Esophagus muscularis mucosa (tissue), 4 donors: Measurements from ENCODE around the gene RNF157. TPM values are rescaled to one million over a fixed set of nuclear protein-coding genes. Genes with fewer than 3 reads are reported as not detected.

Source experiments
- DNase-seq: peaks from one replicate; pipeline ENCODE4 v3.0.0-alpha.2; 2017; ENCODE audit errors: extremely low spot score
- H3K27ac ChIP-seq, 4 donors: fragments of 200-600 bp; sonication (generic); replicated peaks in 1 of 4; 1 replicate in 3 of 4; 2 replicates in 1 of 4; pipeline ENCODE4 v1.5.1; 2016 to 2019; ENCODE audit warnings: mild to moderate bottlenecking in 1 of 4
- H3K27me3 ChIP-seq, 4 donors: fragments of 200-600 bp; sonication (generic); one replicate each; pipeline versions ENCODE4 v1.5.1 to v1.6.0; 2016 to 2019
- H3K36me3 ChIP-seq, 4 donors: fragments of 200-600 bp; sonication (generic); one replicate each; pipeline ENCODE4 v1.5.1; 2016 to 2019
- H3K4me1 ChIP-seq, 4 donors: fragments of 200-600 bp; sonication (generic); one replicate each; pipeline ENCODE4 v1.5.1; 2016 to 2019
- H3K4me3 ChIP-seq, 4 donors: fragments of 200-600 bp; sonication (generic); 1 replicate in 2 of 4; 2 replicates in 2 of 4; pipeline ENCODE4 v1.5.1; 2016 to 2019; ENCODE audit warnings: mild to moderate bottlenecking in 4 of 4, moderate library complexity in 1 of 4
- H3K9me3 ChIP-seq, 4 donors: fragments of 200-600 bp; sonication (generic); 1 replicate in 3 of 4; 2 replicates in 1 of 4; pipeline ENCODE4 v1.5.1; 2016 to 2019
- CTCF ChIP-seq, 3 experiments: fragments of 200-600 bp in 2 of 3; fragments of 450-650 bp in 1 of 3; sonication (generic) in 2 of 3; IDR thresholded peaks; one replicate each; pipeline ENCODE4 v1.5.1; 2017 to 2019; ENCODE audit warnings: antibody characterized with exemption in 3 of 3, mild to moderate bottlenecking in 2 of 3, moderate library complexity in 1 of 3
- EP300 ChIP-seq: sonication (generic); formaldehyde crosslinking; IDR thresholded peaks from one replicate; pipeline ENCODE4 v1.6.1; 2017; ENCODE audit warnings: antibody characterized with exemption
- POLR2A ChIP-seq: fragments of 450-650 bp; IDR thresholded peaks from one replicate; pipeline ENCODE4 v1.6.1; 2017; ENCODE audit warnings: antibody characterized with exemption, moderate library complexity, mild to moderate bottlenecking, low read depth
- POLR2AphosphoS5 ChIP-seq, 2 donors: sonication (generic); formaldehyde crosslinking; IDR thresholded peaks; one replicate each; pipeline ENCODE4 v1.6.1; 2017; ENCODE audit warnings: antibody characterized with exemption in 2 of 2
- whole genome bisulfite sequencing: methylation state at CpG from one replicate; pipeline ENCODE4 v1.1.5; 2018; 5-methylcytosine and 5-hydroxymethylcytosine counted together
- intact Hi-C: fragments of 100-400 bp; cut with DNase I; formaldehyde crosslinking; loops from one replicate; pipeline ENCODE4 v1.15.1; 2023
- total RNA-seq, 4 donors: library from RNA; depleted of rRNA; stranded (reverse); fragments of >200 nt; gene quantifications; one replicate each; pipeline versions ENCODE4 v1.1.0 to v1.2.1, GENCODE V29; 2016

RNF157 gene
- total RNA-seq, 4 donors from 2014 or later = 2.1 to 8.1 (median 4.8) TPM

GRCh38 chr17:76264425-76264754 is 24.1 kb upstream of the RNF157 start:
- Histone ChIP-seq H3K9me3 (no peaks in the 10 kb centered on the region), H3K4me1 (peaks cover 47 to 60% (median 54%) of the 10 kb centered on the region in 4 donors), H3K27ac (peak overlapping the region; percentile 72 to 91 (median 81)), H3K36me3 (peaks cover 0 to 6% (median 5%) of the 10 kb centered on the region in 4 donors), H3K4me3 (peak overlapping the region; percentile 9 to 100 (median 18)), H3K27me3 (no peaks in the 10 kb centered on the region)
- intact Hi-C loops = no loop called here
- TF ChIP-seq POLR2A (no peak), CTCF (IDR thresholded peaks at IDR 0.05) (no peak), EP300 (no peak), POLR2AphosphoS5 (IDR thresholded peaks at IDR 0.05) (no peak)
- 37% methylated on average over 9 of the region's 9 CpGs for WGBS
- no peak for DNase-seq

- Histone ChIP-seq H3K27ac (peak overlapping the region; percentile 72 to 91 (median 81)), H3K9me3 (no peaks in the 10 kb centered on the region), H3K4me1 (peaks cover 42 to 55% (median 50%) of the 10 kb centered on the region in 4 donors), H3K4me3 (no peak overlapping the region), H3K27me3 (no peaks in the 10 kb centered on the region), H3K36me3 (peaks cover 0 to 1% (median under 1%) of the 10 kb centered on the region in 4 donors)
- TF ChIP-seq POLR2AphosphoS5 (IDR thresholded peaks at IDR 0.05) = no peak
- no peak for TF ChIP-seq EP300
- no peak for TF ChIP-seq CTCF (IDR thresholded peaks at IDR 0.05)
- TF ChIP-seq POLR2A = no peak
- 92% methylated on average over 5 of the region's 5 CpGs for WGBS
- DNase-seq = no peak
- intact Hi-C loops = no loop called here
Measured at GRCh38 chr17:76263896-76264295, 23.6 kb upstream of the RNF157 start.

GRCh38 chr17:76262732-76263344 is 22.5 kb upstream of the RNF157 start:
- no peak overlapping the region for H3K4me3 ChIP-seq
- no peaks in the 10 kb centered on the region for H3K36me3 ChIP-seq
- DNase-seq = no peak
- intact Hi-C loops = no loop called here
- H3K4me1 ChIP-seq = peaks cover 32 to 45% (median 40%) of the 10 kb centered on the region in 4 donors
- peak overlapping the region; percentile 20 to 50 (median 34) for H3K27ac ChIP-seq
- WGBS = 63% methylated on average over 9 of the region's 9 CpGs
- TF ChIP-seq POLR2A (no peak), EP300 (no peak), CTCF (IDR thresholded peaks at IDR 0.05) (no peak), POLR2AphosphoS5 (IDR thresholded peaks at IDR 0.05) (no peak)
- no peaks in the 10 kb centered on the region for H3K27me3 ChIP-seq
- no peaks in the 10 kb centered on the region for H3K9me3 ChIP-seq

GRCh38 chr17:76261421-76262215 is 21.3 kb upstream of the RNF157 start:
- Histone ChIP-seq H3K27ac (peak overlapping the region; percentile 20 to 50 (median 34)), H3K9me3 (no peaks in the 10 kb centered on the region), H3K4me1 (peaks cover 20 to 32% (median 27%) of the 10 kb centered on the region in 4 donors), H3K27me3 (no peaks in the 10 kb centered on the region), H3K4me3 (no peak overlapping the region), H3K36me3 (no peaks in the 10 kb centered on the region)
- intact Hi-C loops = no loop called here
- no peak for TF ChIP-seq EP300
- TF ChIP-seq POLR2AphosphoS5 (IDR thresholded peaks at IDR 0.05) = peak in 1 of 2 donors; percentile 58
- DNase-seq = no peak
- 83% methylated on average over 23 of the region's 23 CpGs for WGBS

GRCh38 chr17:76260669-76261068 is 20.4 kb upstream of the RNF157 start:
- no peak for DNase-seq
- Histone ChIP-seq H3K27ac (no peak overlapping the region), H3K9me3 (no peaks in the 10 kb centered on the region), H3K27me3 (no peaks in the 10 kb centered on the region), H3K36me3 (no peaks in the 10 kb centered on the region), H3K4me3 (no peak overlapping the region), H3K4me1 (peaks cover 13 to 26% (median 22%) of the 10 kb centered on the region in 4 donors)
- WGBS = 76% methylated on average over 5 of the region's 5 CpGs
- TF ChIP-seq POLR2A (no peak), CTCF (IDR thresholded peaks at IDR 0.05) (no peak), EP300 (no peak), POLR2AphosphoS5 (IDR thresholded peaks at IDR 0.05) (no peak)
- intact Hi-C loops = no loop called here
